Activated naive CD8-positive, alpha-beta T cell treated with anti-CD3 and anti-CD28 coated beads for 36 hours (primary cell): ENCODE data around the gene ARL5B. TPM values are rescaled to one million over a fixed set of nuclear protein-coding genes. Genes with fewer than 3 reads are reported as not detected.
A peak's percentile ranks its signal among the peaks of the same experiment; 100 is the strongest.
"Not testable (repeated sequence)": the region's sequence is repeated elsewhere in the genome, so short reads cannot be mapped to it uniquely, and the experiment has no call there.

Experiments
- DNase-seq: peaks from one replicate; pipeline ENCODE4 v3.0.0; 2021
- H3K27ac Mint-ChIP-seq: one replicate; pipeline ENCODE4 v1.8.0; 2022; ENCODE audit warnings: mild to moderate bottlenecking, moderate library complexity, mixed read lengths
- H3K27me3 Mint-ChIP-seq: one replicate; pipeline ENCODE4 v1.8.0; 2022; ENCODE audit warnings: mild to moderate bottlenecking, mixed read lengths
- H3K36me3 Mint-ChIP-seq: one replicate; pipeline ENCODE4 v1.8.0; 2021; ENCODE audit warnings: mild to moderate bottlenecking, mixed read lengths
- H3K4me1 Mint-ChIP-seq: one replicate; pipeline ENCODE4 v1.8.0; 2021; ENCODE audit warnings: mixed read lengths
- H3K4me3 Mint-ChIP-seq: one replicate; pipeline ENCODE4 v1.8.0; 2022; ENCODE audit warnings: mild to moderate bottlenecking, moderate library complexity, mixed read lengths
- H3K9me3 Mint-ChIP-seq: one replicate; pipeline ENCODE4 v1.8.0; 2022; ENCODE audit warnings: mixed read lengths
- total RNA-seq, 2 experiments: library from RNA; stranded (reverse); gene quantifications; one replicate each; pipeline ENCODE4 v1.2.3, GENCODE V29; 2021

ARL5B gene
- 10 to 100 TPM; 12.9 TPM for total RNA-seq

GRCh38 chr10:18659125-18659818 lies at the start of gene ARL5B:
TSS of gene ARL5B (plus strand) at chr10:18659431. CDS start at chr10:18659638, 207 bp downstream.
- H3K4me3 Mint-ChIP-seq, result peak within 1 kb of the TSS; percentile 99
- no peaks in the 10 kb centered on the region for H3K9me3 Mint-ChIP-seq
- peak; percentile 92 for DNase-seq
- peak within 1 kb of the TSS; percentile 95 for H3K27ac Mint-ChIP-seq
- peaks cover 24% of the 10 kb centered on the region for H3K36me3 Mint-ChIP-seq
- H3K4me1 Mint-ChIP-seq, result peaks cover 34% of the 10 kb centered on the region
- H3K27me3 Mint-ChIP-seq, result no peaks in the 10 kb centered on the region

GRCh38 chr10:18610517-18610916 lies 48.7 kb upstream of the ARL5B start:
- H3K36me3 Mint-ChIP-seq, result peaks cover 37% of the 10 kb centered on the region
- H3K4me3 Mint-ChIP-seq, result no peak overlapping the region
- H3K27me3 Mint-ChIP-seq, result no peaks in the 10 kb centered on the region
- peaks cover 2% of the 10 kb centered on the region for H3K4me1 Mint-ChIP-seq
- H3K27ac Mint-ChIP-seq, result no peak overlapping the region
- H3K9me3 Mint-ChIP-seq, result no peaks in the 10 kb centered on the region
- no peak for DNase-seq

- Mint-ChIP-seq H3K27me3 (no peaks in the 10 kb centered on the region), H3K9me3 (no peaks in the 10 kb centered on the region), H3K36me3 (peaks cover 39% of the 10 kb centered on the region), H3K27ac (no peak overlapping the region), H3K4me1 (peaks cover 2% of the 10 kb centered on the region), H3K4me3 (no peak overlapping the region)
- no peak for DNase-seq
Observed at GRCh38 chr10:18611168-18611567, 48.1 kb upstream of the ARL5B start.

- no peak overlapping the region for H3K4me3 Mint-ChIP-seq
- H3K27ac Mint-ChIP-seq, result no peak overlapping the region
- peaks cover 50% of the 10 kb centered on the region for H3K36me3 Mint-ChIP-seq
- H3K4me1 Mint-ChIP-seq, result peaks cover 2% of the 10 kb centered on the region
- no peaks in the 10 kb centered on the region for H3K27me3 Mint-ChIP-seq
- DNase-seq, result no peak
- no peaks in the 10 kb centered on the region for H3K9me3 Mint-ChIP-seq
Observed at GRCh38 chr10:18615618-18616017, 43.6 kb upstream of the ARL5B start.

- no peak for DNase-seq
- H3K4me1 Mint-ChIP-seq, result peaks cover 2% of the 10 kb centered on the region
- no peak overlapping the region for H3K27ac Mint-ChIP-seq
- no peaks in the 10 kb centered on the region for H3K27me3 Mint-ChIP-seq
- no peaks in the 10 kb centered on the region for H3K9me3 Mint-ChIP-seq
- H3K36me3 Mint-ChIP-seq, result peaks cover 52% of the 10 kb centered on the region
- no peak overlapping the region for H3K4me3 Mint-ChIP-seq
Observed at GRCh38 chr10:18616337-18616736, 42.9 kb upstream of the ARL5B start.

- peaks cover 47% of the 10 kb centered on the region for H3K36me3 Mint-ChIP-seq
- H3K27me3 Mint-ChIP-seq, result no peaks in the 10 kb centered on the region
- H3K4me3 Mint-ChIP-seq, result no peak overlapping the region
- H3K4me1 Mint-ChIP-seq, result peaks cover 2% of the 10 kb centered on the region
- DNase-seq, result no peak
- H3K27ac Mint-ChIP-seq, result no peak overlapping the region
- H3K9me3 Mint-ChIP-seq, result no peaks in the 10 kb centered on the region
Observed at GRCh38 chr10:18619016-18619415, 40.2 kb upstream of the ARL5B start.

- Mint-ChIP-seq H3K9me3 (no peaks in the 10 kb centered on the region), H3K27me3 (no peaks in the 10 kb centered on the region), H3K36me3 (peaks cover 43% of the 10 kb centered on the region), H3K4me1 (peaks cover 2% of the 10 kb centered on the region), H3K4me3 (no peak overlapping the region), H3K27ac (no peak overlapping the region)
- no peak for DNase-seq
Observed at GRCh38 chr10:18620856-18621255, 38.4 kb upstream of the ARL5B start.

- not testable (repeated sequence) for H3K4me3 Mint-ChIP-seq, DNase-seq, H3K27me3 Mint-ChIP-seq, H3K27ac Mint-ChIP-seq, H3K9me3 Mint-ChIP-seq
- Mint-ChIP-seq H3K36me3 (peaks cover 36% of the 10 kb centered on the region), H3K4me1 (peaks cover 11% of the 10 kb centered on the region)
Observed at GRCh38 chr10:18623671-18624070, 35.6 kb upstream of the ARL5B start.

GRCh38 chr10:18625886-18626285 lies 33.3 kb upstream of the ARL5B start:
- H3K27me3 Mint-ChIP-seq, result no peaks in the 10 kb centered on the region
- peaks cover 31% of the 10 kb centered on the region for H3K36me3 Mint-ChIP-seq
- no peak for DNase-seq
- H3K4me3 Mint-ChIP-seq, result no peak overlapping the region
- H3K4me1 Mint-ChIP-seq, result peaks cover 12% of the 10 kb centered on the region
- H3K27ac Mint-ChIP-seq, result no peak overlapping the region
- peaks cover 3% of the 10 kb centered on the region for H3K9me3 Mint-ChIP-seq

- peak; percentile 71 for DNase-seq
- H3K4me1 Mint-ChIP-seq, result peaks cover 12% of the 10 kb centered on the region
- H3K27me3 Mint-ChIP-seq, H3K9me3 Mint-ChIP-seq: not testable (repeated sequence)
- peak overlapping the region; percentile 74 for H3K27ac Mint-ChIP-seq
- peaks cover 22% of the 10 kb centered on the region for H3K36me3 Mint-ChIP-seq
- H3K4me3 Mint-ChIP-seq, result peak overlapping the region; percentile 72
Observed at GRCh38 chr10:18627452-18628018, 31.7 kb upstream of the ARL5B start.

GRCh38 chr10:18632500-18632899 lies 26.7 kb upstream of the ARL5B start:
- H3K36me3 Mint-ChIP-seq, result peaks cover 41% of the 10 kb centered on the region
- not testable (repeated sequence) for H3K4me3 Mint-ChIP-seq, H3K27ac Mint-ChIP-seq, H3K27me3 Mint-ChIP-seq, H3K9me3 Mint-ChIP-seq, DNase-seq, H3K4me1 Mint-ChIP-seq

GRCh38 chr10:18635995-18636394 lies 23.2 kb upstream of the ARL5B start:
- Mint-ChIP-seq H3K27ac (no peak overlapping the region), H3K4me3 (no peak overlapping the region), H3K27me3 (no peaks in the 10 kb centered on the region), H3K36me3 (peaks cover 34% of the 10 kb centered on the region), H3K9me3 (no peaks in the 10 kb centered on the region), H3K4me1 (peaks cover 2% of the 10 kb centered on the region)
- DNase-seq, result no peak

- not testable (repeated sequence) for H3K4me3 Mint-ChIP-seq, H3K27me3 Mint-ChIP-seq, H3K4me1 Mint-ChIP-seq, H3K27ac Mint-ChIP-seq, H3K9me3 Mint-ChIP-seq, DNase-seq
- H3K36me3 Mint-ChIP-seq, result peaks cover 33% of the 10 kb centered on the region
Observed at GRCh38 chr10:18637400-18637799, 21.8 kb upstream of the ARL5B start.

- not testable (repeated sequence) for H3K4me1 Mint-ChIP-seq
Observed at GRCh38 chr10:18639719-18640118, 19.5 kb upstream of the ARL5B start.

GRCh38 chr10:18647151-18647550 lies 12.1 kb upstream of the ARL5B start:
- Mint-ChIP-seq H3K4me3 (no peak overlapping the region), H3K4me1 (peaks cover 29% of the 10 kb centered on the region), H3K36me3 (peaks cover 21% of the 10 kb centered on the region), H3K27ac (no peak overlapping the region), H3K9me3 (no peaks in the 10 kb centered on the region), H3K27me3 (no peaks in the 10 kb centered on the region)
- no peak for DNase-seq

More at GRCh38 chr10:18639719-18640118, 19.5 kb upstream of the ARL5B start:
- not testable (repeated sequence) for H3K9me3 Mint-ChIP-seq, DNase-seq, H3K27ac Mint-ChIP-seq, H3K27me3 Mint-ChIP-seq, H3K4me3 Mint-ChIP-seq
- H3K36me3 Mint-ChIP-seq, result peaks cover 23% of the 10 kb centered on the region

GRCh38 chr10:18647945-18648344 lies 11.3 kb upstream of the ARL5B start:
- no peak for DNase-seq
- H3K36me3 Mint-ChIP-seq, result peaks cover 21% of the 10 kb centered on the region
- peak overlapping the region; percentile 10 for H3K4me3 Mint-ChIP-seq
- H3K4me1 Mint-ChIP-seq, result peaks cover 33% of the 10 kb centered on the region
- no peak overlapping the region for H3K27ac Mint-ChIP-seq
- no peaks in the 10 kb centered on the region for H3K27me3 Mint-ChIP-seq
- no peaks in the 10 kb centered on the region for H3K9me3 Mint-ChIP-seq
